Measurements from ENCODE around the gene DCAF5. TPM values are rescaled to one million over a fixed set of nuclear protein-coding genes. Genes with fewer than 3 reads are reported as not detected.

DCAF5 gene
- polyA plus RNA-seq, 1 donor (not counting 4 experiments of a cell fraction or from before 2014, with no cell fraction given), result 29.5 TPM

DNA sequence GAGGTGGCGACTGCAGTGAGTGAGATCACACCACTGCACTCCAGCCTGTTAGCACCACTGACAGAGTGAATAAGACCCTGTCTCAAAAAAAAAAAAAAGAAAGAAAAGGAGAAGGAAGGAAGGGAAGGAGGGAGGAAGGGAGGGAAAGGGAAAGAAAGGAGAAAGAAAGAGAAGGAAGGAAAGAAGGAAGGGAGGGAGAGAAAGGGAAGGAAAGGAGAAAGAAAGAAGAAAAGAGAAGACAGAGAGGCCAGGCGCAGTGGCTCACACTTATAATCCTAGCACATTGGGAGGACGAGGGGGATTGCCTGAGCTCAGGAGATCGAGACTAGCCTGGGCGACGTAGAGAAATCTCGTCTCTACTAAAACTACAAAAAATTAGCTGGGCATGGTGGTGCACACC lies 13.2 kb downstream of the DCAF5 start:
- Histone ChIP-seq H2AFZ (ENCODE audit: control insufficient read depth, low read length) (no peak overlapping the region), H3K36me3 (ENCODE audit: control insufficient read depth in 2 of 2, extremely low read depth in 1 of 2, insufficient read depth in 2 of 2, low read length in 2 of 2) (peaks cover 0 to 2% of the 10 kb centered on the region in 2 experiments), H3K9me1 (ENCODE audit: control insufficient read depth, extremely low read depth, insufficient read depth, low read length) (peaks cover 5% of the 10 kb centered on the region), H3K79me2 (ENCODE audit: control insufficient read depth, insufficient read depth, low read length) (peaks cover 62% of the 10 kb centered on the region), H4K20me1 (ENCODE audit: control insufficient read depth, extremely low read depth, insufficient read depth, low read length) (no peaks in the 10 kb centered on the region), H3K27me3 (ENCODE audit: control insufficient read depth, extremely low read depth, insufficient read depth, low read length) (no peaks in the 10 kb centered on the region), H3K9ac (ENCODE audit: control insufficient read depth, extremely low read depth, insufficient read depth, low read length) (no peak overlapping the region), H3K9me3 (ENCODE audit: control insufficient read depth, low read depth, low read length) (no peaks in the 10 kb centered on the region), H3K4me3 (ENCODE audit: control insufficient read depth in 2 of 3, extremely low read depth in 1 of 3, insufficient read depth in 2 of 3, low read depth in 1 of 3, low read length in 3 of 3) (no peak overlapping the region), H3K4me2 (ENCODE audit: control insufficient read depth, extremely low read depth, insufficient read depth, low read depth, low read length) (no peak overlapping the region), H3K27ac (ENCODE audit: control insufficient read depth, insufficient read depth, low read length) (no peak overlapping the region), H3K4me1 (ENCODE audit: control insufficient read depth, extremely low read depth, insufficient read depth, low read length) (peaks cover 14% of the 10 kb centered on the region)
- DNase-seq (ENCODE audit: low read depth, low spot score) (no peak), FAIRE-seq (no peak)
- dilution Hi-C loops (cut with MboI; ENCODE audit: extremely low pct_ligation_motif_present, low sequenced_read_pairs), result no loop called here
- TF ChIP-seq, protein P1, sequence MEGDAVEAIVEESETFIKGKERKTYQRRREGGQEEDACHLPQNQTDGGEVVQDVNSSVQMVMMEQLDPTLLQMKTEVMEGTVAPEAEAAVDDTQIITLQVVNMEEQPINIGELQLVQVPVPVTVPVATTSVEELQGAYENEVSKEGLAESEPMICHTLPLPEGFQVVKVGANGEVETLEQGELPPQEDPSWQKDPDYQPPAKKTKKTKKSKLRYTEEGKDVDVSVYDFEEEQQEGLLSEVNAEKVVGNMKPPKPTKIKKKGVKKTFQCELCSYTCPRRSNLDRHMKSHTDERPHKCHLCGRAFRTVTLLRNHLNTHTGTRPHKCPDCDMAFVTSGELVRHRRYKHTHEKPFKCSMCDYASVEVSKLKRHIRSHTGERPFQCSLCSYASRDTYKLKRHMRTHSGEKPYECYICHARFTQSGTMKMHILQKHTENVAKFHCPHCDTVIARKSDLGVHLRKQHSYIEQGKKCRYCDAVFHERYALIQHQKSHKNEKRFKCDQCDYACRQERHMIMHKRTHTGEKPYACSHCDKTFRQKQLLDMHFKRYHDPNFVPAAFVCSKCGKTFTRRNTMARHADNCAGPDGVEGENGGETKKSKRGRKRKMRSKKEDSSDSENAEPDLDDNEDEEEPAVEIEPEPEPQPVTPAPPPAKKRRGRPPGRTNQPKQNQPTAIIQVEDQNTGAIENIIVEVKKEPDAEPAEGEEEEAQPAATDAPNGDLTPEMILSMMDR (optimal IDR thresholded peaks at IDR 0.05 in 1 of 3, IDR thresholded peaks at IDR 0.05 in 1 of 3, conservative IDR thresholded peaks at IDR 0.05 in 1 of 3; ENCODE audit: extremely low read depth in 1 of 3, insufficient read depth in 2 of 3, low read length in 3 of 3), result no peak
- no peak for TF ChIP-seq EZH2 (IDR thresholded peaks at IDR 0.05; ENCODE audit: low read length)

DNA sequence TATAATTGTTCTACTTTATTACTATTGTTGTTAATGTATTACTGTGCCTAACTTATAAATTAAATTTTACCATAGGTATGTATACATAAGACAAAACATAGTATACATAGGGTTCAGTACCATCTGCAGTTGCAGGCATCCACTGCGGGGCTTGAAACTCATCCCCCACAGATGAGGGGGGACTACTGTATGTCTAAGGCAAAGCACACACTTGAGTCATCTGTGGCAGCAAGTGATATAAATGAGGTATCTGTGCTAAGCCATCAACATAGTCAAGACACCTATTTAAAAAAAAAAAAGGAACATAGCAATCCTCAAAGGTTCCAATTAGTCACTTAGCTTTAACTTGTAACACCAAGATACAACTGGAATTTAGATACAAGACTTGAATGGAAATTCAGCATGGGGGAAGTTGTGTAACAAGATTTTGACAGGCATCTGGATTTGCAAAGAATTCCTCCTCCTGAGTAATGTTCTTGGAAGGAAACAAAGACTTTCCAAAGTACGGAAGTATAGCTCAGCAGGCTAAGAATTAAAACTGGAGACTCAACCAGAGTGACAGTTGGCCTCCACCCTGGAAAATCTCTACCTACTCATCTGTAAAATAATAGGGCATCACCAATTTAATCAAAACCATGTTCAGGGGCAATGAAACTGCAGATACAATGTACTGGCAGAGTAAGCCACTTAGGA lies 14.9 kb downstream of the DCAF5 start:
- H4K20me1 ChIP-seq (ENCODE audit: control insufficient read depth, extremely low read depth, insufficient read depth, low read length), result no peaks in the 10 kb centered on the region
- TF ChIP-seq EZH2 (IDR thresholded peaks at IDR 0.05; ENCODE audit: low read length), result no peak
- TF ChIP-seq, protein P1 (optimal IDR thresholded peaks at IDR 0.05 in 1 of 3, IDR thresholded peaks at IDR 0.05 in 1 of 3, conservative IDR thresholded peaks at IDR 0.05 in 1 of 3; ENCODE audit: extremely low read depth in 1 of 3, insufficient read depth in 2 of 3, low read length in 3 of 3), result no peak
- dilution Hi-C loops (cut with MboI; ENCODE audit: extremely low pct_ligation_motif_present, low sequenced_read_pairs), result no loop called here
- peaks cover 5% of the 10 kb centered on the region for H3K9me1 ChIP-seq (ENCODE audit: control insufficient read depth, extremely low read depth, insufficient read depth, low read length)
- peaks cover 0 to 2% of the 10 kb centered on the region in 2 experiments for H3K36me3 ChIP-seq (ENCODE audit: control insufficient read depth in 2 of 2, extremely low read depth in 1 of 2, insufficient read depth in 2 of 2, low read length in 2 of 2)
- FAIRE-seq (peak; percentile 46), DNase-seq (ENCODE audit: low read depth, low spot score) (no peak)
- H3K9ac ChIP-seq (ENCODE audit: control insufficient read depth, extremely low read depth, insufficient read depth, low read length), result no peak overlapping the region
- H3K9me3 ChIP-seq (ENCODE audit: control insufficient read depth, low read depth, low read length), result no peaks in the 10 kb centered on the region
- H3K27me3 ChIP-seq (ENCODE audit: control insufficient read depth, extremely low read depth, insufficient read depth, low read length), result no peaks in the 10 kb centered on the region
- H3K4me1 ChIP-seq (ENCODE audit: control insufficient read depth, extremely low read depth, insufficient read depth, low read length), result peaks cover 25% of the 10 kb centered on the region
- no peak overlapping the region for H2AFZ ChIP-seq (ENCODE audit: control insufficient read depth, low read length)
- H3K4me3 ChIP-seq (ENCODE audit: control insufficient read depth in 2 of 3, extremely low read depth in 1 of 3, insufficient read depth in 2 of 3, low read depth in 1 of 3, low read length in 3 of 3), result no peak overlapping the region
- no peak overlapping the region for H3K27ac ChIP-seq (ENCODE audit: control insufficient read depth, insufficient read depth, low read length)
- peak overlapping the region; percentile 23 for H3K4me2 ChIP-seq (ENCODE audit: control insufficient read depth, extremely low read depth, insufficient read depth, low read depth, low read length)
- H3K79me2 ChIP-seq (ENCODE audit: control insufficient read depth, insufficient read depth, low read length), result peaks cover 59% of the 10 kb centered on the region
